Nephron progenitor cell (in vitro differentiated cells): ENCODE measurements around the gene MRAP2.
"Not testable (repeated sequence)": the region's sequence is repeated elsewhere in the genome, so short reads cannot be mapped to it uniquely, and the experiment has no call there.

ENCODE experiments used
- DNase-seq: peaks from one replicate; pipeline ENCODE4 v3.0.0; 2021
- H3K27ac Mint-ChIP-seq: 2 replicates; pipeline ENCODE4 v1.8.0; 2021; ENCODE audit warnings: mild to moderate bottlenecking, moderate library complexity, mixed read lengths
- H3K27me3 Mint-ChIP-seq: 2 replicates; pipeline ENCODE4 v1.8.0; 2021; ENCODE audit warnings: mild to moderate bottlenecking, low read depth, mixed read lengths; ENCODE audit not compliant: poor library complexity
- H3K36me3 Mint-ChIP-seq: 2 replicates; pipeline ENCODE4 v1.8.0; 2021; ENCODE audit warnings: low read depth, mixed read lengths
- H3K4me1 Mint-ChIP-seq: 2 replicates; pipeline ENCODE4 v1.8.0; 2021; ENCODE audit warnings: mixed read lengths
- H3K4me3 Mint-ChIP-seq: 2 replicates; pipeline ENCODE4 v1.8.0; 2021; ENCODE audit warnings: mild to moderate bottlenecking, moderate library complexity, mixed read lengths
- H3K9me3 Mint-ChIP-seq: 2 replicates; pipeline ENCODE4 v1.8.0; 2021; ENCODE audit warnings: mild to moderate bottlenecking, moderate library complexity, mixed read lengths
- CTCF ChIP-seq: fragments of 200-600 bp; sonication (generic); IDR thresholded peaks from 2 replicates; pipeline ENCODE4 v1.5.0; 2021; ENCODE audit warnings: antibody characterized with exemption

The MRAP2 gene

GRCh38 chr6:84118191-84118590 is 84.6 kb downstream of the MRAP2 start:
- no peak for DNase-seq
- H3K4me3 Mint-ChIP-seq: no peak overlapping the region
- no peak for TF ChIP-seq CTCF
- peaks cover 15% of the 10 kb centered on the region for H3K36me3 Mint-ChIP-seq
- peaks cover 6% of the 10 kb centered on the region for H3K27me3 Mint-ChIP-seq
- H3K9me3 Mint-ChIP-seq: peaks cover 24% of the 10 kb centered on the region
- no peak overlapping the region for H3K27ac Mint-ChIP-seq
- peaks cover 10% of the 10 kb centered on the region for H3K4me1 Mint-ChIP-seq

DNA sequence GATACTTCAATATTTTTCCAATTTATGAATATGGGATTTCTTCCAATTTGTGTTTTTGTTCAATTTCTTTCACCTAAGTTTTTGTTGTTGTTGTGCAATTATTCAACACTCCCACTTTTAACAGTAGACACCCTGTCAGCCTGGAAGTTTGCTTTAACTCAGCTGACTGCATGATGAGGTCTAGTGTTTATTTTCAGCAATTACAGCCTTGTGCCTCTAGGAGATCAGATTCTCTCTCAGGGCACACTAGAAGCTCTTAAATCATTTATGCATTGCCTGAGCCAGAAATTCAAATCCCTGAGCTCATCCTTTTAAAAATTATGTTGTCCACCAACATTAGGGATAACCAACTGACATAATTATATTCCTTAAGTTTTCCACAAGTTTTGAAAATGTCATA is 85.7 kb downstream of the MRAP2 start:
- peaks cover 10% of the 10 kb centered on the region for H3K4me1 Mint-ChIP-seq
- H3K27ac Mint-ChIP-seq: no peak overlapping the region
- no peak overlapping the region for H3K4me3 Mint-ChIP-seq
- DNase-seq: no peak
- peaks cover 19% of the 10 kb centered on the region for H3K9me3 Mint-ChIP-seq
- TF ChIP-seq CTCF: no peak
- peaks cover 6% of the 10 kb centered on the region for H3K27me3 Mint-ChIP-seq
- peaks cover 26% of the 10 kb centered on the region for H3K36me3 Mint-ChIP-seq

DNA sequence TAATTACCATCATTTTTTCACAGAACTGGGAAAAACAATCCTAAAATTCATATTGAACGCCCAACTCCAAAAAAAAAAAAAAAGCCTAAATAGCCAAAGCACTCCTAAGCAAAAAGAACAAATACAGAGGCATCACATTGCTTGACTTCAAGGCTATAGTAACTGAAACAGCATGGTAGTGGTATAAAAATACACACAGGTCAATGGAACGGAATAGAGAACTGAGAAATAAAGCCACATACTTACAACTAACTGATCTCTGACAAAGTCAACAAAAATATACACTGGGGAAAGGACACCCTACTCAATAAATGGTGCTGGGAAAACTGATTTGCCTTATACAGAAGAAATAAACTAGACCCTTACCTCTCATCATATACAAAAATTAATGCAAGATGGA is 89.6 kb downstream of the MRAP2 start:
- Mint-ChIP-seq H3K4me3 (no peak overlapping the region), H3K36me3 (peaks cover 40% of the 10 kb centered on the region), H3K4me1 (peaks cover 9% of the 10 kb centered on the region), H3K9me3 (peaks cover 5% of the 10 kb centered on the region), H3K27me3 (no peaks in the 10 kb centered on the region), H3K27ac (no peak overlapping the region)
- DNase-seq: no peak
- no peak for TF ChIP-seq CTCF

GRCh38 chr6:84129588-84129987 is 96.0 kb downstream of the MRAP2 start:
- not testable (repeated sequence) for H3K4me3 Mint-ChIP-seq, DNase-seq, H3K4me1 Mint-ChIP-seq, H3K27me3 Mint-ChIP-seq, H3K27ac Mint-ChIP-seq
- Mint-ChIP-seq H3K36me3 (peaks cover 64% of the 10 kb centered on the region), H3K9me3 (peaks cover 51% of the 10 kb centered on the region)

GRCh38 chr6:84133385-84133784 is 99.8 kb downstream of the MRAP2 start:
- not testable (repeated sequence) for H3K27ac Mint-ChIP-seq, H3K4me3 Mint-ChIP-seq, DNase-seq, H3K4me1 Mint-ChIP-seq, H3K27me3 Mint-ChIP-seq
- Mint-ChIP-seq H3K9me3 (peaks cover 54% of the 10 kb centered on the region), H3K36me3 (peaks cover 76% of the 10 kb centered on the region)

DNA sequence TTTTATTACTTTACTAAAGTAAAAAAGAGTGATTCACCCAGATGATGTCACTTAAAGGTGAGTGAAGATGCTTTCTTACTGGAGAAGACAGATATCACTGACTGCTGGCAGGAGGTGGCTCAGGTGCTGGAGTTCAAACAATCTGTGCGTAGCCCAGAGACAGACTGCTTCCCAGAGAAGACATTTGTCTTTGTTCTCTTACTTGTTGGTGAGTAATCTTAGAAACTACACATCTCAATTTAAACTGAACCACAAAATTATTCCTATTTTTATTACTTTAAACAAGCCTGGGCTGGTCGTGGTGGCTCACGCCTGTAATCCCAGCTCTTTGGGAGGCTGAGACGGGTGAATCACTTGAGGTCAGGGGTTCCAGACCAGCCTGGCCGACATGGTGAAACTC is 101.7 kb downstream of the MRAP2 start:
- Mint-ChIP-seq H3K4me3 (no peak overlapping the region), H3K36me3 (peaks cover 79% of the 10 kb centered on the region), H3K27ac (no peak overlapping the region), H3K9me3 (peaks cover 46% of the 10 kb centered on the region), H3K4me1 (peaks cover 22% of the 10 kb centered on the region), H3K27me3 (no peaks in the 10 kb centered on the region)
- no peak for DNase-seq
- TF ChIP-seq CTCF: no peak

GRCh38 chr6:84136364-84137050 is 102.9 kb downstream of the MRAP2 start:
- H3K27me3 Mint-ChIP-seq: no peaks in the 10 kb centered on the region
- H3K27ac Mint-ChIP-seq: no peak overlapping the region
- DNase-seq: no peak
- peaks cover 34% of the 10 kb centered on the region for H3K4me1 Mint-ChIP-seq
- H3K9me3 Mint-ChIP-seq: peaks cover 34% of the 10 kb centered on the region
- peaks cover 69% of the 10 kb centered on the region for H3K36me3 Mint-ChIP-seq
- no peak for TF ChIP-seq CTCF
- no peak overlapping the region for H3K4me3 Mint-ChIP-seq
